NCI-H345 treated with DMSO at 0.1 percent for 48 hours (cell line): ENCODE measurements around the gene PTPN22.
"Not testable (repeated sequence)": the region's sequence is repeated elsewhere in the genome, so short reads cannot be mapped to it uniquely, and the experiment has no call there.

Source experiments
- DNase-seq: peaks from one replicate; lab custom pipeline; 2025; ENCODE audit not compliant: unreplicated experiment; lab: John Stamatoyannopoulos, UW

PTPN22 gene

DNA sequence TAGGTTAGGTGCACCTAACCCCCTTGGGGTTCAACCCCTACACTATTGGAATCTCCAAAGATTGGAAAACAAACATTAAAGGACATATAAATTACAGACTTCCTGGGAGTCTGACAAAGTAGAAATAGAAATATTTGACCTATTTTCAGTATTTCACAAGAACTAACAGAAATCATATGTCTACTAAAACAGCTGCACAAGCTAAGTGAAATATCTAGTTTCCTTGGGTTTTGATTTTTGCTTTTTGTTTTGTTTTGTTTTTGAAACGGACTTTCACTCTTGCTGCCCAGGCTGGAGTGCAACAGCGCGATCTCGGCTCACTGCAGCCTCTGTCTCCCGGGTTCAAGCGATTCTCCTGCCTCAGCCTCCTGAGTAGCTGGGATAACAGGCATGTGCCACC, 18.8 kb downstream of the PTPN22 start:
- DNase-seq: not testable (repeated sequence)

DNA sequence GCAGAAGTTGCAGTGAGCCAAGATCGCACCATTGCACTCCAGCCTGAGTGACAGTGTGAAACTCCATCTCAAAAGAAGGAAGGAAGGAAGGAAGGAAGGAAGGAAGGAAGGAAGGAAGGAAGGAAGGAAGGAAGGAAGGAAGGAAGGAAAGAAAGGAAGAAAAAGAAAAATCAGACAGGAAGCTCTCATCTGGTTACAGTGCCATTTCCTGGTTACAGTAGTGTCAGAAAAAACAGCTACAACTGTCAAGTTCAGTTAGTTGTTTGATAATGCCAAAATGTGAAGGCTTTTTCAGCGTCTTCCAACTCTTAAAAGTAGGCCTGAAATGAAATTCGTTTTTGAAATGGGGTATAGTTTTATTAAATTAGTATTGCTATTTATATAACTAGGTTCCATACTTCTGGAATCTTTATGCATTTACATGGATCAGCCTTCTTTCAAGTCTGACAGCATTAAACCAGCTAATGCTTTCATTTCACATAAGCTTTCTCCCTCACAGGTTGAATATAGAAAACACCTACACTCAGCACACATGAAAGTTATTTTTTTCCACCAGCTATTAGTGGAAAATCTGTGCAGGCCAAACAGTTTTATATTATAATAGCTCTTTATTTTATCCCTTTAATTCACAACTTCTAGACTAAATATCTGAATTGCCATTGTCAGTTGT, 21.2 kb downstream of the PTPN22 start:
- DNase-seq: no peak

GRCh38 chr1:113849072-113849471, 22.4 kb downstream of the PTPN22 start:
- DNase-seq: no peak

DNA sequence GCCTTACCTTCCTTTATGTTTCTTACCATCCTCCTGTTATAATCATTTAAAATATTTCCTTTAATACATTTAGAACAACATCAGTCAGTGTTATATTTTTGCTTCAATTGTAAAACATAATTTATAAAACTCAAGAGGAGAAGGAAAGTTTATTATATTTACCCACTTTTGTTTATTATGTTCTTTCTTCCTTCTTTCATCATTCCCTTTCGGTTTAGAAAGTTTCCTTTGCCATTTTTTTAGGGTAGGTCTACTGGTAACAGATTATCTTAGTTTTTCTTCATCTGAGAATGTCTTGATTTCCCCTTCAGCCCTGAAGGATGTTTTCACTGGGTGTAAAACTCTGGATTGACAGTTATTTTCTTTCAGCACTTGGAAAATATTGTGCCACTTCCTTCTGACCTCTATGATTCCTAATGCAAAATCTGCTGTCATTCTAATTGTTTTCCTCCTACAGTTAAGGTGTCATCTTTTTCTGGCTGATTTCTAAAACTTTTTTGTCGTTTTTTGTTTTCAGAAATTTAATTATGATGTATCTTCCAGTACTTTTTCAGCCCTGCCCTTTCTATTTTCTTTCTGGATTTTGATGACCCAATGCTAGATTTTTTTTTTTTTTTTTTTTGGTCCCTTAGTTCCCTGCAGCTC, 25.0 kb downstream of the PTPN22 start:
- no peak for DNase-seq

- no peak for DNase-seq
These were observed 35.0 kb downstream of the PTPN22 start for GRCh38 chr1:113836534-113836933.

DNA sequence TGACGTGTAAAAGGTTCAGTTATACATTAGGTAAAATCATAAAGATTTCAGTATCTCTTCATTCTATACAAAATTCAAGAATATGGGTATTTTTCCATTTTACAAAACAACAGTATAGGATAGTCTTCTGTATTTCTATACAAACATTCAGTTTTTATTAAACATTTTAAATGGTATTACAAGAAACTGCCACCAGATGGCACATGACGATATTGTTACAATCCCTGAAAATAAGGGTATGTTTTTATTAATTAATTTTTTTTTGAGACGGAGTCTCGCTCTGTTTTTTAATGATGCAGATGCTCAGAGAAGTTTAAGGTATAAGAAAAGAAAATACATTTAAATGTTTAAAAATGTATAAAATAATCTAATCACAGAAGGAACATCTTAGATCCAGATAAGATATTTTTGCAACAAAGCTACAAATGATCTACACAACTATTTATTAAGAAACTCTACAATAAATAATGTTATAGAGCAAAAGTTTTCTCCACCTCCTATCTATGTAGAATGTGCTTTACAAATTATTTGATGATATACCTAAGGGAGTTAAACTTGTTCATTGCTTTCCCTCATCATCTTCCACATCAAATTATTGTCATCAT, 35.7 kb downstream of the PTPN22 start:
- DNase-seq: no peak

GRCh38 chr1:113834716-113835115, 36.8 kb downstream of the PTPN22 start:
- no peak for DNase-seq

DNA sequence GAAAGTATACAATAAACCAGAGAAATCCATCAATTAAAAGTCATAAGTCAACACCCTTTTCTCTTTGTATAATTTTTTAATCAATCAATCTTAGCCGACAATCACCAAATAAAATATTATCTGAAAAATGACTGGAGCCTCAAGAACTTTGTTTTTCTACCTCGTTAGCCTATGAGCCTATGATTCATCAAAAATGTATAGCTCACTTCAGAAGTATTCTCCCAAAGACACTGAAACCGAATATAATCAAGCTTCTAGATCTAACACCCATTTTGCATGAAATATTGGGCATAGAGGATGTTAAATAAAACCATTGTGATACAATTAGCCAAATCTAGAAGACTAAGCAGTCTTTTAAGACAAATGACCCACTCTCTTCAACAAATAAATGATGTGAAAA, 41.5 kb downstream of the PTPN22 start:
- no peak for DNase-seq

DNA sequence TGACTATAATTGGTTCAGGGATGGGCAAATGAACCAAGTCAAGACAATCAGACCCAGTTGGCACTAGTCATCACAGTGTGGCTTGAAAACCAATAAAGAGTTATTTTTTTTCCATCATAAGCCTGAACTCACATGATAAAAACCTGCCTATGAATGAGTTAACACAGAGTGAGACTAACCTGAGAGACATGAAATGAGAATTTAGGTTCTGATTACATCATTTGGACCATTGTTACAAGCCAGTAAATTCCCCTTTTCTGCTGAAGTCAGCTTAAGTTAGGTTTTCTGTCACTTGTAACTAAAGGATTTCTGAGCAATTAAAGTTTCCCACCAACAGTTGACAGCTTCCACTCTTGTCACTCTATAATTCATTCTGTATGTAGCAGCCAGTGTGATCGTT, 49.6 kb downstream of the PTPN22 start:
- no peak for DNase-seq

DNA sequence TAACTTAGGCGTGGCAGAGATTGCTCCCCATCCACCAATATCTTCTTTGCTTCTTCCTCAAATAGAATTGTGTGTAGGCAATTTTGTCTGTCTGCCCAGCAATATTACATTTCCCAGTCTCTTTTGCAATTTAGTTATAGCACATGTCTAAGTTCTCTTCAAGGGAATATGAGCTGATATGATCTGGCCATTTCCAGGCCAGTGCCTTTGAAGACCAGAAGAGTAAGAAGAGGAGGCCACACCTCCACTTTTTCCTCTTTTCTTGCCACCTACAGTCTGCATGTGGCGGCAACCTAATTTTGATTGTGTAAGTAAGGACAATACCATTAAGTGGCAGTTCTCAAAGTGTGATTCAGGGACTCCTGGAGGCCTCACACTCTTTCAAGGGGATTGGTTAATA, 52.9 kb downstream of the PTPN22 start:
- no peak for DNase-seq

DNA sequence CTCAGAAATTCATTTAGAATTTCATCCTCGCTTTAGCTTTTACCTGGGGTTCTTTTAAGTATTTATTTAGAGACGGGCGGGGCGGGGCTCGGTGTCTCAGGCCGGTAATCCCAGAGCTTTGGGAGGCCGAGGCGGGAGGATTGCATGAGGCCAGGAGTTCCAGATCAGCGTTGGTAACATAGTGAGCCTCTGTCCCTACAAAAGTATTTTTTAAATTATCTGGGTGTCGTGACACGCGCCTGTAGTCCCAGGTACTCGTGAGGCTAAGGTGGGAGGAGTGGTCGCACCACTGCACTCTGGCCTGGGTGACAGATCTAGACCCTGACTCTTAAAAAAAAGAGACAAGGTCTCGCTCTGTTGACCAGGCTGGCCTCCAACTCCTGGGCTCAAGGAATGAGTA, 58.3 kb downstream of the PTPN22 start:
- no peak for DNase-seq

- DNase-seq: no peak
These were observed 58.8 kb downstream of the PTPN22 start for GRCh38 chr1:113812661-113813135.

- peak; percentile 98 for DNase-seq
These were observed 59.4 kb downstream of the PTPN22 start, which contains the start of gene RSBN1 for GRCh38 chr1:113811888-113812660. Gene RSBN1, minus strand, starts transcription at chr1:113812476. Its CDS starts 64 bp downstream, at chr1:113812412.

DNA sequence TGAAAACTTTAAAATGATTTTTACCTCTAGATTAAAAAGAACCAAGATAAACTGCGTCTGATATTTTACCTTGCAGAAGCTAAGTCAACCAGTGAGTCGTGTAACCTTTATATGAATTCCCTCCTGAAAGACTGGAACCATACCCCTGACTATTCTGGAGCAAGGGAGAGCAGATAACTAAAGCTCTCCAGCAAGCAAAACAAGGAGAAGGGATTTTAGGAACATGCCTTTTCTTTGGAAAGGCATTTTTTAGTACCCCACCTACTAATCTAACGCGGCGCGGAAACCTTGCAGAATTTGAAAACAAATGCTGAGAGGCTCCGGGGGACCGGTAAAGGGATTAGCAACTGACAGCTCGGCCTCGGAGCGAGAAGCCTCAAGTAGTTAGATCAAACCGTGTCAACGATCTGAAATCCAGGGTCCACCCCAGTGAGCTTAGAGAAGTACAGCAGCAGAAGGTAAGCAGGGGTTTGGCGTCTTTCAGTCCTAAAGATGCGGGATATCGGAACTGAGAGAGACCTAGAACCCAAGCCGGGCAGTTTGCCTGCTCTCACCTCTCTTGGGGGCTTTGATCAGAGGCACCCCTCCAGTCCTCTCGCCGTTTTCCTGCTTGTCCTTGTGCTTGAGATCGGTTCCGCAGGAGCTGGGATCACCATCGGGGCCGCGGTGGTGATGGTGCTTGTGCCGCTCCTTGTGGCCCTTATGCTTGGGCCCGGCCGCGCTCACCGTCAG, 60.2 kb downstream of the PTPN22 start:
- DNase-seq: no peak

DNA sequence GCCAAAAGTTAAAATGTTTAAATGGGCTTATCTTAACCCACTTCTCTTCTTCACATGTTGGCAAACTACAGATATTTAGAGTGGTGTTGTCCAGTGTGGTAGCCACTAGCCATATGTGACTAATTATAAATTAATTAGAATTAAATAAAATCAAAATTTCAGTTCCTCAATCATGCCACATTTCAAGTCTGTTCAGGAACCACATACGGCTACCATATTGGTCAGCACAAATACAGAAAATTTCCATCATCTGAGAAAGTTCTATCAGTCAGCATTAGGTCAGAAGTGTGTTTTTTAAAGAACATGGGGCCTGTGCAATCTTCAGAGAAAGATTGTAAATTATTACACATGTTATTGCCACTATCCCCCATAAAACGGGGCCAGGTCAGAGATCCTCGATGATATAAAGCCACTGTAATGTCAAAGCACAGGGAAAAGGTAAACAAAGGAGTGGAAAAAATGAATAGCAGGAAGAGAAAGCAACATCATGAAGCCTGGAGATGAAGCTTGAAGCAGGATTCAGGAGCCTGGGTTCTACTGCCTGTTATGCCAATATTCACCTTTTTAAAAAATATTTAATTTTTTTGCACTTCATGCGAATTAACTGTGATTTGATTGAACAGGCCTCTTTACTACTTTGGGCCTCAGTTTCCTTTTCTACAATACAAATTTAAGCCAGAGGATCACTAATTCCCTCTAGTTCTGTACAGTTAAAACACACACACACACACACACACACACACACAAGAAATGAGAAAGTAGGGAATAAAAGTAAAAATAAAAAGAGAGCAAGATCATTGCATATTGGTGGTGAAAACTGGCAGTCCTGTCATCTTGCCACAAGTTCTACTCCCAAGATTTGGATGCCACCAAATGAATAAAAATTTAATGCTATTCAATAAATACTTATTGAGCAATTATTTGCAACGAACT, 61.6 kb downstream of the PTPN22 start:
- no peak for DNase-seq

- no peak for DNase-seq
These were observed 62.9 kb downstream of the PTPN22 start for GRCh38 chr1:113808450-113809195.

DNA sequence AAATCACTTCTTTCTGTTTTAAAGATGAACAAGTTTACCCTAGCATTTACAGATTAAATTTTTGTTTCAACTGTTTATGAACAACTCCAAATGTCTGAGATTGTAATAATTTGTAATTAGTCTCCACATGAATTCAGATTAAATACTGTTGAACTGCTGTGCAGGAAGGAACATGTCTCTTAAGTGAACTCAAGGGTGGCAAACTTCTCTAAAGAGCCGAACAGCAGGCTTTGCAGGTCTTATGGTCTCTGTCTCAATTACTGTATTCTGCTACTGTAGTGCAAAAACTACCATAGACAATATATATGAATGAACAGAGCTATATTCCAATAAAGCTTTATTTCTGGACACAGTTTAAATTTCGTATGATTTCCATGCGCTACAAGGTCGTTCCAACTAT, 65.9 kb downstream of the PTPN22 start:
- no peak for DNase-seq

- no peak for DNase-seq
These were observed 66.3 kb downstream of the PTPN22 start for GRCh38 chr1:113805256-113805531.
